HTERT RPE-1 (cell line): Measurements from ENCODE around the gene EYA2.

ENCODE experiments used
- in situ Hi-C: fragments of 300-500 bp; cut with MboI; formaldehyde crosslinking; loops from 4 replicates; pipeline ENCODE4 v1.14.3; 2020; ENCODE audit warnings: low sequenced_read_pairs

The EYA2 gene

GRCh38 chr20:47058236-47058635 is 163.6 kb downstream of the EYA2 start:
- in situ Hi-C loops = no loop called here

DNA sequence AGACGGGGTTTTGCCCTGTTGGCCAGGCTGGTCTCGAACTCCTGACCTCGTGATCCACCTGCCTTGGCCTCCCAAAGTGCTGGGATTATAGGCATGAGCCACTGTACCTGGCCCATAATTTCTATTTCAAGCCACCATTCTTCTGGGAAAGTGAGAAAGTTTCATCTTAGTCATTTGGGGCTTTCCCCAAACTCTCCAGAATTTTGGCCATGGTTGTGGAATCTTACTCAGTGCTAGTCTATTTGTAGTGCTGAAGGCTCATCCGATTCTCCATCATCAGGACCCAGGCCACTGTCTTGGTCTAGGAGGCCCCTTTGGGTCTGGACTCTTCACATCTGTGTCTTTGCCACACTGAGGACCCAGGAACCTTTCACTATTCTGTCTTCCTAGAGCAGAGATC is 164.9 kb downstream of the EYA2 start:
- in situ Hi-C loops = no loop called here

DNA sequence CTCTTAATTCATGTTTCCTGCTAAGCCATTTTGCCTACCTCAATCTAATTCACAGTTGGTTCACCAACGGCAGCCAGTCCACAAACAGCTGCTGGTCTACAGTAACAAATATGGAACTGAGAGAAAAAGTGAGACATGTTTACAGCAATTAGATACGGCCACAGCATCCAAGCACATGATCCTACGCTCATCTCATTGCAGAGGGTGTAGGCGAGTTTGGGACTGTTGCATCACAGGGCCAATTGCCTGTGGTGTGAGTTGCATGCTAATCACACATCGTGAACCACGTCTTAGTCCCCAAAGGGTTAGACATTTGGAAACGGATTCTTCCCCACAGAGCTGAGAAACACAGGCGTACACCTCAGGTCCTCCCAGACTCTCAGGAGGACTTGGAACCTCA is 166.9 kb downstream of the EYA2 start:
- in situ Hi-C loops = no loop called here

GRCh38 chr20:47062226-47062890 is 167.7 kb downstream of the EYA2 start:
- in situ Hi-C loops = no loop called here

DNA sequence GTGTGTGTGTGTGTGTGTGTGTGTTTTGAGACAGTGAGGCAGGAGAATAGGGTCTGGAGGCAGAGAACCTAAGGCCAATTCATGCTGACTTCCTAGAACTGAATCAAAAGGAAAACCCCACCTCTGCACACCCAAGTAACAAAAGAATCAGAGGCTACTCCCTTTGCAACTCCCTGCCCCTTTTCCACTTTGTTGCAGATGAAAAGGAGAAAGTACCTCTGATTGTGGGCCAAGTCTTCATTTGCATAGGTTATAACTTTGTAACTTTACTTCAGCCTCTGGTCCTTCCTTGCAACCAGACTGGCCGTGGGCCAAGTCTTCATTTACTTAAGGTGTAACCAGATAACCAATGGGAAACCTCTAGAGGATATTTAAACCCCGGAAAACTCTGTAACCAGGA is 168.8 kb downstream of the EYA2 start:
- in situ Hi-C loops = no loop called here

GRCh38 chr20:47063808-47064207 is 169.2 kb downstream of the EYA2 start:
- in situ Hi-C loops = no loop called here

DNA sequence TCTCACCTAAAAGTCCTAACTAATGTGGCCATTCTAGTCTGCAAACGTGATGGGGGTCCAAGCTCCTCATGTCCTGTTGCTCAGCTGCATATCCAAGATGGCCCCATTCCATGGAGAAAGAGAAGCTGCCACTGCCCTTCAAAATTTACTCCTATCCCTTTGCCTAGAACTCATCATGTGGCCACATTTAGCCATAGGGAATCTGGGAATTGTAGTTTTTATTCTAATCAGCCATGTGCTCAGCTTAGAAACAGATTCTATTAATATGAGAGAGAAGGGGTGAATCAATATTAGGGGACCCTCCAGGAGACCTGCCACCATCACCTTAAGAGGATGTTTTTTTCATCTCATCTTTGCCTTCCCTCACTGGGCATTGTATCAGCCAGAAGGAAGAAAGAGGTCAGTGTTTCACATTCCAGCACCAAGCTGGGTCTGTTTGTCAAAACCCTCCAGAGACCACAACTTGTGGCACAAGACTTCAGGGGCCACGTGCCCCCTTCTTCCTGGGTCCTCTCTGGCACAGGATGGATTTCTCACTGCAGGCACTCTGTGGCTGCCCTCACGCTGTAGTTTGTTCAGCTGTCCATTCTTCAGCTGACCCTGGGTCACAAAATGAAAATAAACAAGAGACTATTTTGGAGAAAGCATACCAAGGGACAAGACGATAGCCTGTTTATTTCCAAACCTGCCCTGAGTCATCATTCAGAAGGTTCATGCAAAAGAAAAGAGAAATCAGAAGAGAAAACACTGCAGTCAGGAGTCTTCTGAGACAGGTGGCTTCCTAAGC is 172.0 kb downstream of the EYA2 start:
- in situ Hi-C loops = no loop called here

DNA sequence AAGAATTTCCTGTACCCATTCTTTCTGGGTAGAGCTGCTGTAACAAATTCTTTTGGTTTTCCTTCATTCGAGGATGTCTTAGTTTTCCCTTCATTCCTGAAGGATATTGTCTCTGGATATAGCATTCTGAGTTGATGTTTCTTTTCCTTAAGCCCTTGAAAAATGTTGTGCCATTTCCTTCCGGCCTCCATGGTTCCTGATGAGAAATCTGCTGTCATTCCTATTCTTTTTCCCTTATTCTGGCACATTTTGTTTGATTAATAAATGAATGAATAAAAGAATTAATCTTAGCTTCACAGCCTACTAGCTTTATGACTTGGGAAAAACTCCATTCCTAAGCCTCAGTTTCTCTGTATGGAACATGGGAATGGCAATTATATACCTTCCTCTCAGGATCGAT is 173.1 kb downstream of the EYA2 start:
- in situ Hi-C loops = no loop called here

DNA sequence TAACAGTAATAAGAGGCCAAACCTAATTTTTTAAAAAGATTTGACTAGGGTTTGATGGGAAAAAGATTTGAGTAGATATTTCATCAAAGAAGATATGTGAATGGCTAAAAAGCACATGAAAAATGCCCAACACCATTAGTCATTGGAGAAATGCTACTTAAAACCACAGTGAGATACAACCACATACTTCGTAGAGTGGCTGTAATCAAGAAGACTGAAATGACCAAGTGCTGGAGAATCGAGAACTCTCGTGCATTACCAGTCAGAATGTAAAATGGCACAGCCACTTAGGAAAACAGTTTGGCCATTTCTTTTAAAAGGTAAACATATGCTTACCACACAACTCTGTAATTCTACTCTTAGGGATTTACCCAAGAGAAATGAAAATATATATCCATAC is 175.5 kb downstream of the EYA2 start:
- in situ Hi-C loops = no loop called here

DNA sequence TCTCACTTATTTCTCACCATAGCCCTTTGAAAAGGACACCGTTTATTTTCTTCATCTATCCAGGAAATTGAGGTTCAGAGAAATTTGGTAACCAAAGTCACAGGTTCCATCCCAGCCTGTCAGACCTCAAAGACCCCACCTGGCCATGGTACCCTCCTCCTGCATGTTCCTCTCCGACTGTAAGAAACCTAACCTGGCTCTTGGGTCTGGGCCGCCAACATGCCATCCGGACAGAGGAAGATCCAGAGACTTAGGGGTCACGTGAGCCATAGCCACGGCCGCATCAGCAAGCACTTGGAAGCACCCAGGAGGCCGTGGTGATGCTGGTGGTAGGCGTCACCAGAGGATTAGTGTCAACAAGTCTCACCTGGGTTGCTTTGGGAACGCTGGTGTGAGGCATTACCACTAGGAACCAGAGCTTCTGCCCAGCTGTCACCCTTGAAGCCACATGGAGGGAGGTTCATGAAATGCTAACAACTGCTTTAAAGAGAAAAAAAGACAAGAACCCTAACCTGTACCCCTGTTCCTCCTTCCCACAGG is 177.1 kb downstream of the EYA2 start:
- in situ Hi-C loops = no loop called here

DNA sequence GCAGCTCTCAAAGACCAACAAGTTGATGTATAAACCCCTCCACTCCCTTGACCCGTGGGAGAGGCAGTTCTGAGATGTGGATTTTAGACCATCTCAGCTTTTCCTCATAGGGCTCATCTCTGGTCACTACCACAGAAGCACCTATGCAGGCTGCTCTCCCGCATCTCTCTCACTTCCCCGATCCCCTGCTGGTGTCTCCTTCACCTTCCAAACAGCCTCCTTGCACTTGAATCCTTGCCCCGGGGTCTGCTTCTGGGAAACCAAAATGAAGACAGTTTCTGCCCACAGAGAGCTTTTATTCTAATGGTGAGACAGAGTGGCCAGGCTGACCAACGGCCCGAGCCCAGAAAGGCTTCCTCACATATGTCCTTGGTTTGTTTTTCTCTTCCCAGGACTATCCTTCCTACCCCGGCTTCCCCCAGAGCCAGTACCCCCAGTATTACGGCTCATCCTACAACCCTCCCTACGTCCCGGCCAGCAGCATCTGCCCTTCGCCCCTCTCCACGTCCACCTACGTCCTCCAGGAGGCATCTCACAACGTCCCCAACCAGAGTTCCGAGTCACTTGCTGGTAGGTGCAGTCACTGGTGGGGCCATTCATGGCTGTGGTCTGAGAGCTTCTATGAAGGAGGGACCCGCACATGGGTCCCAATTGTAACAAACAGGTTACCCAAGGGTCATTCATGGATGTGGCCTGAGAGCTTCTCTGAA is 179.3 kb downstream of the EYA2 start:
- in situ Hi-C loops = no loop called here

- in situ Hi-C loops = no loop called here
Observed at GRCh38 chr20:47075263-47075662, 180.6 kb downstream of the EYA2 start.

- in situ Hi-C loops = no loop called here
Observed at GRCh38 chr20:47079047-47079446, 184.4 kb downstream of the EYA2 start.

DNA sequence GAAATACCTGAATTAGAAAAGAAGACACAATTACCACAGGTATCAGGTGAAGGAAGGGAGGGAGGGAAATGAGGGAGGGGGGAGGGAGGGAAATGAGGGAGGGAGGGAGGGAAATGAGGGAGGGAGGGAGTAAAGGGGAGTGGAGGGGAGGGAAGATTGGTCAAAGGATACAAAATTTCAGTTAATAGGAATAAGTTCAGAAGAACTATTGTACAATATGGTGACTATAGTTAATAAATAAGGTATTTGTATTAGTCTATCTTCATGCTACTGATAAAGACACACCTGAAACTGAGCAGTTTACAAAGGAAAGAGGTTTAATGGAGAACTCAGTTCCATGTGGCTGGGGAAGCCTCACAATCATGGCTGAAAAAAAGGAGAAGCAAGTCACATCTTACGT is 185.7 kb downstream of the EYA2 start:
- in situ Hi-C loops = no loop called here

- in situ Hi-C loops = no loop called here
Observed at GRCh38 chr20:47086316-47086715, 191.7 kb downstream of the EYA2 start.

- in situ Hi-C loops = no loop called here
Observed at GRCh38 chr20:47088335-47088734, 193.7 kb downstream of the EYA2 start.

DNA sequence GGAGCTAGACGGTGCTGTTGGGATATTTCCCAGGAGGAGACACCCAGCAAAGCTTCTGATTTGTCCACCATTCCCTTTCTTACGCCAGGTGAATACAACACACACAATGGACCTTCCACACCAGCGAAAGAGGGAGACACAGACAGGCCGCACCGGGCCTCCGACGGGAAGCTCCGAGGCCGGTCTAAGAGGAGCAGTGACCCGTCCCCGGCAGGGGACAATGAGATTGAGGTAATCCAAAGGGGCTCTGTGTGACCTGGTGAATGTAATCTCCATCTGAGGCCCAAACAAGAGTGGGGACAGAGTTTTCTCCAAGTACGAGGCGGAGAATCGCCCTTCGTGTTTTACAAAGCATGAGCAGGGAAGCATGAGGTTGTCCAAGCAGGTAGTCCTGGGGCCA is 194.5 kb downstream of the EYA2 start:
- in situ Hi-C loops = no loop called here

DNA sequence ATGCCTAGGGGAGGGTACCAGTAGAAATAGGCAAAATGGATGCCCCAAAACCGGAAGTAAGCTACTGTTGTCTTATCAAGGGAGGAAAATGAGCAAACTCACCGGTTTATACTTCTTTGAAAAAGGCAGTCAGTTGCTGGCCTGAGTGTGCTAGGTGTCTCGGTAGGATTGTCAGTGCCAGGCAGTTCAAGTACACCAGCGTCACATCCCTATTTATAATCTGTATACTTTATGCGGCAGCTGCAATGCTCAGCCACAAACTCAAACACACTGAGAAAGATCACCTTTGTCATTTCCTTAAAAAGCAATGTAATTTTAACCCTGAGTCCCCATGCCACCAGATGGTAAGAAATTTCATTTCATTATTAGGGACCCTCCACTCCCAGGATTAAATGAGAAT is 196.2 kb downstream of the EYA2 start:
- in situ Hi-C loops = no loop called here

GRCh38 chr20:47093320-47093966 is 198.8 kb downstream of the EYA2 start:
- in situ Hi-C loops = no loop called here

DNA sequence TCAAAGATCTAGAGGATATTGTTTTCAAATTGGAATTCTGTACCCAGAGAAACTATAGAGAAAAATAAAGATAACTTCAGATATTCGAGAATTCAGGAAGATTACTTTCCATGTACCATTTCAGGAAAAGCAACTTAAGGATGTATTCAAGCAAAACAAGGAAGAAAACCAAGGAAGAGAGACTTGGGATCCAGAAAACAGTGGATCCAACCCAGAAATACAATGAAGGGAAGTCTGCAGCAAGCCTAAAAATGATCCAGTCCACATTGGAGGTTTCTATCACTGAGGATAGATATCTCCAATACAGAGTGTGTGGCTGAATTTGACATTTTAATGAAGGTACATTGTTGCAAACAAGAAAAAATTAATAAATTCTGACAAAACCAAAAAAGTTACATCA is 201.0 kb downstream of the EYA2 start:
- in situ Hi-C loops = no loop called here
